GM12874 (cell line): Measurements from ENCODE around the gene HPCAL1.

Experiments used
- TF ChIP-seq, protein P1 (sequence below): IDR thresholded peaks from 2 replicates; pipeline ENCODE4 v1.5.1; 2011; ENCODE audit warnings: low read depth, mild to moderate bottlenecking, control low read depth, low read length, moderate library complexity; ENCODE audit not compliant: insufficient read depth

Gene HPCAL1

DNA sequence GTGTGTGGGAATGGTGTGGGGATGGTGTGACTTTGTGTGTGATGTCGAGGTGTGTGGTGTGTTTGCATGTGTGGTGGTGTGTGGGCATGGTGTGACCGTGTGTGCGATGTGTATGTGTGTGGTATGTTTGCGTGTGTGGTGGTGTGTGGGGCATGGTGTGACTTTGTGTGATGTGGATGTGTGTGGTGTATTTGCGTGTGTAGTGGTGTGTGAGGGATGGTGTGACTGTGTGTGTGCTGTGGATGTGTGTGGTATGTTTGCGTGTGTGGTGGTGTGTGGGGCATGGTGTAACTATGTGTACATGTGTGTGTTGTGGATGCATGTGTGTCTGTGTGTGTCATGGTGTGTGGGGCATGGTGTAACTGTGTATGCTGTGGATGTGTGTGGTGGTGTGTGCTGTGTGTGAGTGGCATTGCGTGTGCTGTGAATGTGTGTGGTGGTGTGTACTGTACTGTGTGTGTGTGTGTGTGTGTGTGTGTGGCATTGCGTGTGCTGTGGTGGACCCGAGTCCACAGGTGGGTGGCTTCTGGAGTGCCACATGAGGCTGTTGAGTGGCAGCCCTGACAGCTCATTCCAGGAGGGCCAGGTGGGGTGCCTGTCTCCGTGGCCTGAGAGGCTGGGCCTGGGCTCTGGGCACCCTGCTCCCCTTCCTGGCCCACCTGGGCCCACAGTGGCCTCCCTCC lies 130.7 kb downstream of the HPCAL1 start:
- TF ChIP-seq, protein P1, sequence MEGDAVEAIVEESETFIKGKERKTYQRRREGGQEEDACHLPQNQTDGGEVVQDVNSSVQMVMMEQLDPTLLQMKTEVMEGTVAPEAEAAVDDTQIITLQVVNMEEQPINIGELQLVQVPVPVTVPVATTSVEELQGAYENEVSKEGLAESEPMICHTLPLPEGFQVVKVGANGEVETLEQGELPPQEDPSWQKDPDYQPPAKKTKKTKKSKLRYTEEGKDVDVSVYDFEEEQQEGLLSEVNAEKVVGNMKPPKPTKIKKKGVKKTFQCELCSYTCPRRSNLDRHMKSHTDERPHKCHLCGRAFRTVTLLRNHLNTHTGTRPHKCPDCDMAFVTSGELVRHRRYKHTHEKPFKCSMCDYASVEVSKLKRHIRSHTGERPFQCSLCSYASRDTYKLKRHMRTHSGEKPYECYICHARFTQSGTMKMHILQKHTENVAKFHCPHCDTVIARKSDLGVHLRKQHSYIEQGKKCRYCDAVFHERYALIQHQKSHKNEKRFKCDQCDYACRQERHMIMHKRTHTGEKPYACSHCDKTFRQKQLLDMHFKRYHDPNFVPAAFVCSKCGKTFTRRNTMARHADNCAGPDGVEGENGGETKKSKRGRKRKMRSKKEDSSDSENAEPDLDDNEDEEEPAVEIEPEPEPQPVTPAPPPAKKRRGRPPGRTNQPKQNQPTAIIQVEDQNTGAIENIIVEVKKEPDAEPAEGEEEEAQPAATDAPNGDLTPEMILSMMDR = no peak

GRCh38 chr2:10433947-10434885 lies 131.5 kb downstream of the HPCAL1 start:
- TF ChIP-seq, protein P1 = no peak

DNA sequence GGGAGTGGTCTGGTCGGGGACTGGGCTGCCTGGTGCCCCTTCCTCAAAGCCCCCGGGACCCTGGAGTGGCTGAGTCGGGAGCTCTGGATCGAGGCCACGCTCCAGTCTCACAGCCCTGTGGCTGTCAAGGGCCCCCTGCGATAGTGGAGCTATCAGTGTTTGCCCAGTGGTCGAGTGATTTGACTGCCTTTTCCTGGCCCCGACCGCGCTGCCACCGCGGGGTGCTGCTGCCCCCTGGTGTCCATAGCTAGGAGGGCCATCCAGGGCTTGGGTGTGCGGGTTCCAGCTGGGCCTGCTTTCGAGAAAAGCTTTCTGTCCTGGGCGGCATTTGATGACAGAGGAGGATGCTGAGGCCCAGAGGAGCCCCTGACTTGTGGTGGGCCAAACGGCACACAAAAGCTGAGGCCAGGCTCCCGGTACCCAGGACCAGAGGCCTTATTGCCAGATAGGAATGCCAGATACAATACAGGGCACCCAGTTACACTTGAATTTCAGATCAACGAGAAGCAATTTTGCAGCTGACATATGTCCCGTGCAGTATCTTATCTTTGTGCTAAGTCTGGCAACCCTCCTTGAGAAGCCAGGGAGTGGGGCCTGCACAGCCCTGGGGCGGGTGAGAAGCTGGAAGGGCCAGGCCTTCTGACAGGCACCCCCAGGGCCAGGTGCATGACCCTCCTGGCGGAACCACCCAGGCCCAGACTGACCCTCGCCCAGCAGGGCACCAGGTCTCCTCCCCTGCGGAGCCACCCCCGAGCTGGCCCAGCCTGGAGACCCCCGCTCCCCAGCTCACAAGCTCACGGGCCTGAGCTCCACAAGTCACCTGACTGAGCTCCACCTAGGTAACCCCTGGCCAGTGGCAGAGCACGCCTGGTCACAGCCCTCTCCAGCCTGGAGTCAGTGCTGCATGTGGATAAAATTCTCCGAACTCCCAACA lies 132.4 kb downstream of the HPCAL1 start:
- TF ChIP-seq, protein P1 = peak; percentile 96

- TF ChIP-seq, protein P1 = no peak
Measured at GRCh38 chr2:10435820-10436204, 133.1 kb downstream of the HPCAL1 start.

DNA sequence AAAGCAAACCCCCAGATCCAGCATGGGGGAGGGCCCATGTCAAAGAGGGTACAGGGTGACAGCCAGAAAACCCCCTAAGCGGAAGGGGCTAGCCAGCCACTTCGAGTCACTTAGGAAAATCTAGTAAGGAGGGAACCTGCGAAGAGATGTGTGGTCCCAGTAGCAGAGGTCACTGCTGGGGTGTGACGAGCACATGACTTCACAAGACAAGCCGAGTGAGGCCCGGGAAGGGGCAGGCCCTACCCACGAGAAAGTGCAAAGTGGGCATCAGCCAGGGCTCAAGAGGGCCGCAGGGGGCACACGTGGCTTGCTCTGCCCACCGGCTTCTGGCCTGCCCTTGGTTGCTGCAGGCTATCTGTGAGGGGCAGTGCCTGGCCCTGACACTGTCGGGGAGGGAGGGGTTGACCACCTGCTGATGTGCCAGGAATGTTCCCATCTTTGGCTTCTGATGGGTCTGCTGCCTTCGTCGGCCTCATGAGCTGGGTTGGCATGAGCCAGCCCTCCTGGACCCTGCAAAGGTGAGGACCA lies 133.9 kb downstream of the HPCAL1 start:
- TF ChIP-seq, protein P1 = no peak

- TF ChIP-seq, protein P1 = no peak
Measured at GRCh38 chr2:10437806-10438205, 135.1 kb downstream of the HPCAL1 start.
